NCI-H748 (cell line): ENCODE data around the gene GGTA1.

Source experiments
- DNase-seq: peaks from one replicate; lab custom pipeline; 2025; ENCODE audit not compliant: unreplicated experiment; lab: John Stamatoyannopoulos, UW

Gene GGTA1

DNA sequence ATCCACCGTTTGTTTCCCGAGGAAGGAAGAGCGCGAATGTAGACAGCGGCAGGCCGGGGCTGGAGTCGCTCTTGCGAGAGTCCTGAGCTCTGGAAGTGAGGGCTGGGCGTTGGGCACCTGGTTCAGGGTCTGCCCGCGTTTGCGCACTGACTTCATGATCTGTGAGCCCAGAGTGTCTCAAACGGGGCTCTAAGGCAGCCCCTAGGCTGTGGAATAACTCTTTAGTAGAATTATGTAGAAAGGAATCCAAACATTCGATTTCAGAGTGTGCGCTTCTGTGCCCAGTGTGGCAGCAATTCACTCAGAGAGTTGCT is 478 bp upstream of the GGTA1 start:
- no peak for DNase-seq

GRCh38 chr9:121499177-121499426 is 542 bp downstream of the GGTA1 start:
- DNase-seq: peak; percentile 49

DNA sequence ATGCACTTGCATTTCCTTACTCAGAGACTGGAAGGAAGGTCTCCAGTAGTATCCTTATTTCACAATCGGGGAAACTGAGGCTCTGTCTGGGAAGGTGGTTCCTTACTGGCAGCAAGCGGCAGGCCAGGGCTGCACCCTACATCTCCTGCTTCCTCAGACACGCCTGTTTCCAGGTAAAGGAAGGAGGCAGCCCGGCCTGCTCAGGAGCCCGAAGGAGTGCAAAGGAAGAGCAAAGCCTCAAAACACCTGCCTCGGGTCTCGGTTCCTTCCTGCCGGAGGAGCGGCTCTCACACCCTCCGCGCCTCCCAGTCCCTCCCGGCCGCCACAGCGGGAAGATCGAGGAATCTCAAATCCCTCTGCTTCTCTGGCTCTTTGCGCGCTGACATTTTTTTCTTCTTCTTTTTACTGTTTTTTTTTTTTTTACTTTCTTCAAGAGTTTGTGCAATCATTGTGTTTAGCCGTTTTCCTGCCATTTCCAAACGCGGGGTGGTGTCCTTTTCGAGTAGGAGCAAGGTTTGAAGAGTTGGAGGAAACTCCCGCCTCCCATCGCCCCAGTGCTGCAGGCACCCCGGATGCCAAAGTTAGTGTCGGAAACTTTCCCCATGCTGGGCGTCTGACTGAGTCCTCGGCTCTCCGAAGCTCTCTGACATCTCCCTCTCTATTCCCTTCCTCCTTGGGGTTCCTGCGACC is 1.0 kb downstream of the GGTA1 start:
- DNase-seq: peak; percentile 59

DNA sequence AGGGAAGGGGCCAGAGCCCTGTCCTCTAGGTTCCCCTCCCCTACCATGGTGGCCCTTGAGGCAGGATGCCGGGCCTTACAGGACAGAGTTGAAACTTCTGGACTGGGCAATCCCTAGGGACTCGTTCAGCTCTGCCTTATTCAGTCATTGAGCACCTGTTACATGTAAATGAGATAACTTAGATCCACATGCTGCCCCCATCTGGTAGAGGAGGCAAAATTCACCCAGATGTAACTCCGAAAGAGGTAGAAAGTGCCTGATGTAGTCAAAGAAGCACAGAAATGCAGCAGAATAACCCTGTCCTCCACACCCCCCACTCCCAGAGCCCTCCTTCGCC is 1.5 kb downstream of the GGTA1 start:
- DNase-seq: peak; percentile 91

DNA sequence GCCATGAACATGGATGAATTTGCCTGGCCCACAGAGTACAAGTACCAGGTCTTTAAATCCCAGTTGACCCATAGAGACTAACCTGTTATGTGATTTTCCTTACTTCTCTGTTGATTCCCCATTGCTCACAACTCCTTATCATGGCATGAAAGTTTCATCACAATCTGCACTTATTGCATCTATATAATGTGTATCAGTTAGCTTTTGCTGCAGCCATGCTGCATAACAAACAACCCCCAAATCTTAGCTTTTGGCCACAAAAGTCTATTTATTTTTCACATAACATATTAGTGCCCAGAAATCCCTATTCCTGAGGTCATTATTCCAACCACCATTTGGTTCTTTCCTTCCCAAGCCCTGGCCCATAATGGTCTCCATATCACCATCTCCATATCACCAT is 3.7 kb downstream of the GGTA1 start:
- DNase-seq: no peak

GRCh38 chr9:121494192-121494591 is 5.5 kb downstream of the GGTA1 start:
- no peak for DNase-seq

DNA sequence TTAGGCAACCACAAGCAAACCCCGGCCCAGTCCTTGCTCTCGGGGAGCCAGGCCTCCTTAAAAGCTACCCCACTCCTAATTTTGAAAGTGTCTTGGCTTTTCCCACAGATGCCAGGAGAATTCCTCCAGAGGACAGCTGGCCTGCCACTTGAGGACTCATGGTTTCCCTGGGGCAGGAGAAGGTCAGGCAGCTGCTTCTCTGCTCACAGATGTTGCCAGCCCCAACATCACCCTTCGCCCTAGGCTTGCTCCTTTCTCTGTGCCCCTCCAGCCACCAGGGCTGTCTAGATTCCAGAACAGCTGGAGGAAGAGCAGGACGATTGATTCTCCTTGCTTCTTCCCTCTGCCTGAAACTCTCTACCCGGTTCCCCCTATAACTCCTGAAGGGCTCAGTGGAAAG is 8.5 kb downstream of the GGTA1 start:
- no peak for DNase-seq

GRCh38 chr9:121489344-121489743 is 10.3 kb downstream of the GGTA1 start:
- no peak for DNase-seq

- no peak for DNase-seq
Measured at GRCh38 chr9:121486043-121486442, 13.6 kb downstream of the GGTA1 start.

DNA sequence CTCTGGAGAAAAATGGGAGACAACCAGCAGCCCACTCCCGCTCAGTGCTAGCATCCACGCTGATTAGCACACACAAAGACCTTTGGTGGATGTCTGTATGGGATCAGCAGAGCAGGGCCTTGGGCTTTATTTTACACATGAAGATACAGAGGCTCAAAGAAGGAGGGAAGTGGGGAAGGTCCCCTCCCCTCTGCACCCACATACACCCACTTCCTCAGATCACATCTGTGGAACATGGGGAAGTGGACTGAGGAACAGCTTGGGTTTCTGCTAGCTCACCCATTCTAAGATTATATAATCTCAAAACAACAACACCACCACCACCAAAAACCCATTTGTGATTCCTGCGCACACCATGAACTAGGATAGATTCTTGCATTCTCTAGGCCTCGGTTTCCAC is 14.0 kb downstream of the GGTA1 start:
- DNase-seq: no peak

DNA sequence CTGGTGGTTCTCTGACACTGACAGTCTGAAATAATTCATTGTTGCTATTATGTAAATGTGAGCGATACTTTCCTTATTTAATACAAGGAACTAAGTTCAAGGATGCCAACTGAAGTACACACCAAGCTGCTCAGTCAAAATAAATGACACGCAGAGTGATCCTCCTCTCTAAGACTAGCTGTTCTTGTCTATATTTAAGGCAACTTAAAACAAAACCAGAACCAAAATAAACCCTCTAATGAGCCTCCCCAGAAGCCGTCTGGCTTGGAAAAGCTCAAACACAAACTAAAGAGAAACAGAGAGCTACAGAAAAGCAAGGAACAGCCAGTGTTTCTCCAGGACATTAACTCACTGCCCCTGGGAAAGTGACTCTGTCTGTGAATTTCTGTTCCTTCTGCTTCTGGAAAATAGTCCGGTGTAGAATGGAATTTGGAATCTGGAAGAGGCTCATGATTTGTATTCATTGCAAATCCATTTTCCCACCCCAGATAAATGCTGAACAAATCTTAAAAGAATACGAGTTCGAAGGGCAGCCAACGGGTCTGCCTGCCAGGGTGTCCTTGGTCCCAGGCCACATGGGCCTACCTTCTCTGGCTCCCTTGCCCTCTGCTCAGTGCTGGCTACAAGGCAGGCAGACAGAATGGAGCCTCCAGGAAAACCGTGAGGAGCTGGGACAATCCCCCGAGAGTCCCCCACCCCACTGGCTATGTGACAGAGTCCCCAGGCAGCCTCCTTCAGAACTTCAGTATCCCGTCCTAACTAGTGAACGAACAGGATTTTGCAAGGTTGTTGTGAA is 14.8 kb downstream of the GGTA1 start:
- DNase-seq: no peak

DNA sequence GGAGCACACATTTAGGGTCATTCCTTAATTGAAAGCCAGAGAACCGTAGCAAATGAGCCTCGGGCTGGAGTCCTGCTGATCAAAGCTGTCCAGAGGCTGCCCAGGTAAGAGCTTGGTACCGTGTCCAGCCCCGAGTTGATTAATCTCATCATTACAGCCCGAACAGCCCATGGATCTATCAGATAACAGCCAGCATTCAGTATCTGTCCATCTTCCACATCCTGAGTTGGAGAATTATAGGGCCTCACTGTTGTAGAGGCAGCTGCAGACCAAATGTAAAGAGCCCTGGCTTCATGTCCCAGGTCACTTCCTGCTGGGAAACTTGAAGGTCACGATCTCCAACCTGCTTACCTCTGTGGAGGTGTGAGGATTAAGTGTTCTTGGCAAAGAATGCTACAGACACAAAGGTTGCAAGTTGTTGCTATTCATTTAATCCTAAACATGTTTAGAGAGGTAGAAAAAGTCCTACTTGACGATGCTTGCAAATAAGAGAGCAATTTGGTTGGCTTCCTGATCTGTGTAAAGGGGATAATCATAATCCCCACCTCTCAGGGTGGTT is 16.1 kb downstream of the GGTA1 start:
- DNase-seq: no peak

GRCh38 chr9:121483049-121483448 is 16.6 kb downstream of the GGTA1 start:
- peak; percentile 28 for DNase-seq

- DNase-seq: no peak
Measured at GRCh38 chr9:121478816-121479676, 20.6 kb downstream of the GGTA1 start.

GRCh38 chr9:121476156-121476555 is 23.5 kb downstream of the GGTA1 start:
- no peak for DNase-seq

- DNase-seq: no peak
Measured at GRCh38 chr9:121474231-121474947, 25.3 kb downstream of the GGTA1 start.

DNA sequence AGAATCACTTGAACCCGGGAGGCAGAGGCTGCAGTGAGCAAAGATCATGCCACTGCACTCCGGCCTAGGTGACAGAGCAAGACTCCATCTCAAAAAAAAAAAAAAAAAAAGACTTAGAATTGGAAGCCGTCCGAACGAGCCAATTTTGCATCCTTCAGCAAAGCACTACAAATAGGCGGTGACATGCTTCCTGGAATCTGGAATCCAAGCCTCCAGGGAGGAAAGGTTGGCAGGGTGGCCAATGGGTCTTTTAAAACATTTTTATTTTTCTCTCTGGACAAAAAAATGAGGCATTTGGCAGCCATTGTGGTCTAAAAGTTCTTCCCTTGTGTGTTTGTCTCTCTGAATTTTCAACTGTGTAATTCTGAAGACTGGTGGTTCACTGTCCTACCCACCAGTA is 26.4 kb downstream of the GGTA1 start:
- no peak for DNase-seq

DNA sequence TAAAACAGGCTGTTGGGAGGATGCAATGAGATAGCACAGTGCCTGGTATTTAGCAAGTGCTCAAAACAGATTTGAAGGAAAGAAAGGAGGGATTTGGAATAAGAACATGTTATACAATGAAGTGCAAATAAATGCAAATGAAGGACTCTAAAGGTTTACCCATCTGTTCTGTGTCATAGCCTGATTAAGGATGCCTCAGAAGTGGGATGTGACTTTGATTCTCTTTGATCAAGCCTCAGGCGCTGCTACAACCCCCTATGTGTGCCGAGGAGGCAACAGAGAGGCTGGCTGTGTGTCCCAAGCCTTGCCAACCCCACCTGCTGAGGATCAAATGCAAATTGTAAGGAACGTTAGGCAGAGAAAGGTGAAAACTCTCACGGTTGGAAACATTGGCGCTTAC is 27.2 kb downstream of the GGTA1 start:
- no peak for DNase-seq

GRCh38 chr9:121466142-121466541 is 33.5 kb downstream of the GGTA1 start:
- DNase-seq: no peak

DNA sequence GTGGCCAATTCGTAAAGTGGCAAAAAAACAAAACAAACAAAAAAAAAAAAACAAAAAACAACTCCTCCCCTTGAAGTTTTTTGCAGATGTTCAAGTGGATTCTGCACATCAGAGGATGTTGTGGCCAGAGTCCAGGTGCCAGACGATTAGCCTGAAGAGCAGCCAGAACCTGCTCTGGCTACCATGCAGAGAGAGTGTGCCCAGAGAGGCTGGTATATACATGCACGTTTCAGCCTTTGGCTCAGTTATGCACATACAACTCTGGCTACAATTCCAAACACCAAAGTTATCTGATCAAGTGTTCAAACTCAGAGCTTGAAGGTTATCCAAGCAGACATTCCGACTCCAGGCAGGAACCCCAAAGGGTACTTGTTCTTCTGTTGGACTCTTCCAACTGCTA is 34.7 kb downstream of the GGTA1 start:
- DNase-seq: no peak

DNA sequence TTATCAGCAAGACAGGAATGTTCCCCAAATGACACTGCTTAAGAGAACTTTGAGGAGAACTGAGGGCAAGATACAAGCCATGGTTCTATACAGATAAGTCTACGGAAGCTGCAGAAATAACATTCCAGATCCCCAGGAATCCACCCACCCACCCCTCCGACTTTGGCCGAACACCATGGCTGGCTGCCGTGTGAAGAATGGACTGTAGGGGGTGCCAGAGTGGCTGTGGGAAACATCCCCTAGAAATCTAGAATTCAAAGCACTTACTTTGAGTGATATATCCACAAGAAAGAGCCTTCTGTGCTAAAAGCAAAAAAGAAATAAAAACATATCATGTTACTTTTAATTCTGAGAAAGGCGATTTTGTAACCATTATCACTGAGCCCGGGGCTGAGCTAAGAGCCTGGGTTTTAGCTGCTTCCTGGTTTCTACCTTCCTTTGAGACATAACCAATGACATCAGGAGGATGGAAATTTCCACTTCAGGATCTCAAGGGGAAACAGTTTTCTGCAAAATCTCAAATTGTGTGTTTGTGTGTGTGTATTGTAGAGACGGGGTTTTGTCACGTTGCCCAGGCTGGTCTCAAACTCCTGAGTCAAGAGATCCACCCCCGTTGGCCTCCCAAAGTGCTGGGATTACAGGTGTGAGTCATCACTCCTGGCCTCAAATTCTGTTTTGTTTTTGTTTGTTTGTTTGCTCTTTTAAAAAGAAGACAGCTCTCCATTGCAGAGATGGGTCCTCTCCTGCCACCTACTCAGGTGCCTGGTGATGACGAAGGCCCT is 36.4 kb downstream of the GGTA1 start:
- DNase-seq: peak; percentile 13
